NCI-H2196 treated with DMSO at 0.1 percent for 48 hours (cell line): ENCODE measurements around the gene LDLRAP1.
"Not testable (repeated sequence)": the region's sequence is repeated elsewhere in the genome, so short reads cannot be mapped to it uniquely, and the experiment has no call there.

Experiments
- DNase-seq: peaks from one replicate; lab custom pipeline; 2025; ENCODE audit not compliant: unreplicated experiment; lab: John Stamatoyannopoulos, UW

LDLRAP1 gene, protein sequence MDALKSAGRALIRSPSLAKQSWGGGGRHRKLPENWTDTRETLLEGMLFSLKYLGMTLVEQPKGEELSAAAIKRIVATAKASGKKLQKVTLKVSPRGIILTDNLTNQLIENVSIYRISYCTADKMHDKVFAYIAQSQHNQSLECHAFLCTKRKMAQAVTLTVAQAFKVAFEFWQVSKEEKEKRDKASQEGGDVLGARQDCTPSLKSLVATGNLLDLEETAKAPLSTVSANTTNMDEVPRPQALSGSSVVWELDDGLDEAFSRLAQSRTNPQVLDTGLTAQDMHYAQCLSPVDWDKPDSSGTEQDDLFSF

DNA sequence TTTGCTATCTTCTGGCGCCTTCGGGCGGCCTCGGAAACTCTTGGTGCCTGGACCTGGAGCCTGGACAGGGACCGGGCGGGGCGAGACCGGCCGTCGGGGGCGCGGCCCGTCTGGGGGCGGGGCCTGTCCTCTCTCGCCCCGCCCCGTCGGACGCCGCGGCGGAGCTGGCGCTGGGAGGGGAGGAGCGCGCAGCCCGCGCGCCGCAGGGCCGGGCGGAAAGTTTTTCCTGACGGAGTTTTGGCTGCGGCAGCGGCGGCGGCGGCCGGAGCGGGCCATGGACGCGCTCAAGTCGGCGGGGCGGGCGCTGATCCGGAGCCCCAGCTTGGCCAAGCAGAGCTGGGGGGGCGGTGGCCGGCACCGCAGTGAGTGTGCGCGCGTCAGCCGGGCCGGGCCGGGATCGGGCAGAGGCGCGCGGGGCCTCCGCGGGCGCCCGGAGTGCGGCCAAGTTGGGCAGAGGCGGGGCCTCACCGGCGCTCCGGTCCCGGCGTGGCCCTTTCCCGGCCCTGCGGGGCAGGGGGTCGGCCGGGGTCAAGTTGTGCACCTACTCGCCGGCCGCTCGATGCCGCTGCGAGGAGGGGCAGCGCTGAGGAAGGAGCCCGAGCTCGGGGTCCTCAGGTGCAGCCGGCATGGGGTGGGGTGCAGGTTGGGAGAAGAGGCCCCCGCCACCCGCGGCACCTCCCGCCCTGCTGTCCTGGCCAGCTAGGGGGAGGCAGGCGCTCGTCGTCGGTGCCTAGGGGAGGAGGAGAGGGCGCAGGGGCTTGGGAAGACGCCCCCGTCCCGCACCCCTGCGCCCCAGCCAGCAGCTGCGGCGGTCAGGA lies at the start of gene LDLRAP1:
Gene LDLRAP1, plus strand, starts transcription at position 182 of the 818 bp plus-strand sequence. Its CDS starts 93 bp downstream, at position 275.
- peak; percentile 46 for DNase-seq

DNA sequence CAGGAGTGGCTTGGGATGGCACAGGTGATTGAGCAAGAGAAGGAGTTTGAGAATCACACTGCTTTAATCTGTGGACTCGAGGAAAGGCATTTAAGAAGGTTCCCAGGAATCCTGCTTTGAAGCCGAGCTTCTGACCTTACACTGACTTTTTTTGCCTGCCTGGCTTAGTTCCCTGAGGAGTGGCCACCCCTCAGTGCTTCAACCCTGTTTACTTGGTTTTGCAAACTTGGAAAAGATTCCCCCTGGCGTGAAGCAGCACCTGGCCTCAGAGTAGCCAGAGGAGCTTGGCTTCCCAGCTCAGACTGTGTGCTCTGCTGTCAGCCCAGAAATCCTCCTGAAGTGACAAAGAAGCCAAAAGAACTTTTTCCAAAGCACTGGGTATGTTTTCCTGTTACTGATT lies 48.5 kb upstream of the LDLRAP1 start:
- no peak for DNase-seq

DNA sequence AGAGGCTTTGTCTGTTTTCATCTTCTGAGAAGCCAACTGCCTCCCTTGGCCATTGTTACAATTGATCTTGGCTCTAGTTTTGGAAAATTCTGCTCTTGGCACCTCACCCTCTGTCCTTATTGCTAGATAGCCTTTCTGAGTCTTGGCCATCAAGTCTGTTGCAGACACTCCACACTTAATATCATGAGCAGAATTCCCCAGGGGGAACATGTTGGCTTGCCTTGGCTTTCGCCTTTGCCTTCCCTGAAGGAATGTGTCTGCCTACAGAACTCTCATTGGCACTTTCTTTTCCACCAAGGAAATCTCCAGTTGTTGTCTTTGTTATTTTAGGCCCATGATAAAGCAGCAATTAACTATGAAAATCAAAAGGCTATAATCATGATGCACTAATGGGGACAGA lies 42.7 kb upstream of the LDLRAP1 start:
- DNase-seq, result no peak

DNA sequence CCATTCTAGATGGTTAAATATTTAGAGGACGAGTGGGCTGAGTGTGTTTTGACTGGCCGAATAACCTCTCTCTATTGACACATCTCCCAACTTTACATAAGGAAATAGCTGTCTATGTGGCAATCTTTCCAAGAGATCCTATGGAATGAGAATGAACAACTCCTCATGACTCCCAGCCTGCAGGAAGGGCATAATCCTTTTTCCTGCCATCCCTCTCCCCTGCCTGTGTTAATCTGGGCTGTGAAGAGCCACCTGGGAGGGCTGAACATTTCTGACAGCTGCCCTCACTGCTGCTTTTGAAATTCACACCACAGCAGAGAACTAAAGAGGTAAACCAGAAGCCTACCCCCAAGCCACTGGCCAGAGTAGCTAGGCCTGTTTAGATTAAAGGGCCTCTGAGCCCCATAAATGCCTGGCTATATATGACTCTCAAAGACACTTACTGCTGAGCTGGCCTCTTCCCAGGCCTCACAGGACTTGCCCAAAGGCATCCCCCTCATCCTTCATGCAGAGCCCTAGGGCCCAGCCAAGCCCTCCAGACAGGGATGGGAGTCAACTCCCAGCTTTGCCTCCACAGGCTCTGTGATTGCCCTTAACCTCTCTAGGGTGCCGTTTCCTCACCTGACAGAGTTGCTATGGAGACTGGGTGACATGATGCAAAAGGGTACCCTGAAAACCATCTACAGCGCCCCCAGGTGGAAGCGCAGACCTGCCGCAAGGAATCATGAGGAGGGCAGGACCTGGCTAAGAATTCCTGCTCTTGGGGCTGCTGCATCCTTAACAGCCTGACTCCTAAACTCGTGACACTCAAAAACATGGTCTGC lies 42.0 kb upstream of the LDLRAP1 start:
- no peak for DNase-seq

DNA sequence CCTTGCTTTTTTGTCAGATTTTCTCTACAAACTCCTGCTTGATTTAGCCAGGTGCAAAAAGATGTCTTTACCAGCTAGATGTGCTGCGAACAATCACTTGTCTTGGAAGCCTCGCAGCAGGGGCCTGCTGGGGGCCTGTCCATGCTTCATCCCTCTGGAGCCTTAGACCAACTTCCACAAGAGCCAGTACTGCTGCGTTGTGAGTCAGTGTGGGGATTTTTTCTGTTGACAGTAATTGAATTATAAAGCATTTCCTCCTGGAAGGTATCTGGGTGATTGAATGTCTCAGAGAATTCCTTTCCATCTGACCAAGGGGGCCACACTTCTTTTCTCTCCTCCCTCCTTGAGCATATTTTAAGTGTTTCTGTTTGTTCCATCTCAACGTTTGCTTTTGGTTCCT lies 40.4 kb upstream of the LDLRAP1 start:
- no peak for DNase-seq

DNA sequence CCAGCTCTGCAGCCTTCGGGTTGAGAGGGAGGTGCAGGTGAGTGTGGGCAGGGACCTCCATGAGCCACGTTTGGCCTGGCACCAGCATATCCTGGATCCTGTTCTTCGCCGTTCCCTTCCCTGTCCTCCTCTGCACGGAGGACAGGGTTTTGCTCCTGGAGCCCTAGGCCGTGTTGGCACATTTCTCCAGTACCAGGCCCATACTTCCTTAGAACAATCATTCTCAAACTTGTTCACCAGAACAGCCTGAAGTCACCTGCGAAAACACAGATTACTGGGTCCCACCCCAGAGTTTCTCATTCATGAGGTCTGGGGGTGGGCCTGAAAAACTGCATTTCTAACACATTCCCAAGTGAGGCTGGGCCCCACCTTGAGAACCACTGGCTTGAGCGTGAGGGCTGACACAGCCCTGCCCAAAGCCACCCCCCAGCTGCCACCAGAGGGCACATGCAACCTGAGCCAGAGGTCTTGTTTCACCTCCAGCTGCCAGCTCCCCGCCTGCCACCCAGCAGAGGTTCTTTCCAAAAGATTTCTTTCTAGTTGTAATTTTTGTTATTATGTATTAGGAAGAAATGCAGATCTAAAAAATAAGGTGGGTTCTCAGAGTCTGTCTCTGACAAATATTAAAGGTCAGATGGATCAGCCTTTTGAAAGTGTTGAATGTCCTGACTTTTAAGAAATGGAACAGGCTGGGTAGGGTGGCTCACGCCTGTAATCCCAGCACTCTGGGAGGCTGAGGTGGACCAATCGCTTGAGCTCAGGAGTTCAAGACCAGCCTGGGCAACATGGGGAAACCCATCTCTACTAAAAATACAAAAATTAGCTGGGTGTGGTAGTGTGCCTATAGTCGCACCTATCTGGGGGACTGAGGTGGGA lies 39.6 kb upstream of the LDLRAP1 start:
- peak; percentile 39 for DNase-seq

DNA sequence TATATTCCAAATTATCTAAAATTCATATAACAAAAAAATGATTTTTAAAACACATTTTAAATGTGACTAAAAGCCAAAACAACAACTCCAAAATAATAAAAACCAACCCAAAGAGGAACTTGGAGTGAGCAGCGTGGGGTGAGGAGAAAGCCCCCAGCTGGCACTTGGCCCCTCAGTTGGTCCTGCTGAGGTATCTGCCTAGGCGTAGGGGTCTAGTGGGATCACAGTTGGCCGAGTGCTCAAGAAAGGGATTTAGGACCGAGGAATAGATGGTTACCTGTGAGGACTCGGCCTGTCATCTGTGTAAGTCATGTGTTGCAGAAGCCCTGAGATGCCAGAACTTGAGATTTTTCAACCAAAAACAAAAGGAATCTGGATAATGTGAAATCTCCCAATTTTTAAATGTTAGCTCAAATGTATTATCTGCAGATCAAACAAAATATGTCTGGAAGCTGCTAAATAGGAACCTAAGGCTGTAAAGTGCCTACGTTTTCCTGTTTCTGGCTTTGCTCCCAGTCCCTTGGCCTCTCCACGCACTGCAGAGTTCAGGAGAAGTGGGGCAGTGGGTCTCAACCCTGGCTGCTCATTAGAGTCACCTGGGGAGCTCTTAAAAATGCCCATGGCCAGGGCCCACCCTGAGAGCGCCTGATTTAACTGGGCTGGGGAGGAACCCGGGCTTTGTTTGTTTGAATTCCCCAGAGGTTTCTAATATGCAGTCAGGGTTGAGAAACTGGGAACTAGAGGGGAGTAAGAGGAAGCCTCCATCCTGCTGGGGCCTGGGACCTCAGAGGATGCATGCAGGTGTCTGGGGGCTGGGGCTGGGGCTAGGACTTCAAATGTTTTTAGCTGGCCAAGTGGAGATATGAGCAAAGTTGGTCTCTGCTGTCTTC lies 38.5 kb upstream of the LDLRAP1 start:
- no peak for DNase-seq

DNA sequence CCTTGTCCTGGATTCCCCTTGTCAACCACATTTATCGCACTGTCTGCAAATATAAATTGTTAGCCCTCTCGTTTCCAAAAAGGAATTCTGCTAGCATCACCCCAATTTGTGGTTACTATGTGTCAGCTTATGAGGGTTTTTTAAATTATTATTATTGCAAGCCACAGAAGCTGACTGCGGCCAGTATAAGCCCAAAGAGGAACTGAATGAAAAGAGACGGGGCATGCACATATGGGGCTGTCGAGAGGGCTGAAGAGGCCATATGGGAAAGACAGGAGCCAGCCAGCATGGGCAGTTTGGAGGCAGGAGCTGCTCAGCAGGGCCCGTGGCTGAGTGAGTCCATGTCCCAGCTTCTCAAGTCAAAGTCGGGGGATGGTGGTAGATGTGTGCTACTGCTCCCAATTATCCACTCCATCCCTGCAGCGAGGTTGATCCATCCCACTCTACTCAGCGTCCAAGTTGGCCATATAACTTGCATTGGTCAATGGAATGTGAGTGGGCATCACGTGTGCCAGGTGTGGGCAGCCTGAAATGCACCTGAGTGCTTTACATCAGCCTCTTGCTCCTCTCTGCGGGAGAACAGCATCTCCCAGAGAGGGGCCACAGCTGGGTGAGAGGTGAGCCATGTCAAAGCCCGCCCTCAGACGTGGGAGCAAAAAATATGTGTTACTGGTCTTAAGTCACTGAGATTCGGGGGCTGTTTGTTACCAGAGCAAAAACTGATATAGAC lies 37.6 kb upstream of the LDLRAP1 start:
- no peak for DNase-seq

DNA sequence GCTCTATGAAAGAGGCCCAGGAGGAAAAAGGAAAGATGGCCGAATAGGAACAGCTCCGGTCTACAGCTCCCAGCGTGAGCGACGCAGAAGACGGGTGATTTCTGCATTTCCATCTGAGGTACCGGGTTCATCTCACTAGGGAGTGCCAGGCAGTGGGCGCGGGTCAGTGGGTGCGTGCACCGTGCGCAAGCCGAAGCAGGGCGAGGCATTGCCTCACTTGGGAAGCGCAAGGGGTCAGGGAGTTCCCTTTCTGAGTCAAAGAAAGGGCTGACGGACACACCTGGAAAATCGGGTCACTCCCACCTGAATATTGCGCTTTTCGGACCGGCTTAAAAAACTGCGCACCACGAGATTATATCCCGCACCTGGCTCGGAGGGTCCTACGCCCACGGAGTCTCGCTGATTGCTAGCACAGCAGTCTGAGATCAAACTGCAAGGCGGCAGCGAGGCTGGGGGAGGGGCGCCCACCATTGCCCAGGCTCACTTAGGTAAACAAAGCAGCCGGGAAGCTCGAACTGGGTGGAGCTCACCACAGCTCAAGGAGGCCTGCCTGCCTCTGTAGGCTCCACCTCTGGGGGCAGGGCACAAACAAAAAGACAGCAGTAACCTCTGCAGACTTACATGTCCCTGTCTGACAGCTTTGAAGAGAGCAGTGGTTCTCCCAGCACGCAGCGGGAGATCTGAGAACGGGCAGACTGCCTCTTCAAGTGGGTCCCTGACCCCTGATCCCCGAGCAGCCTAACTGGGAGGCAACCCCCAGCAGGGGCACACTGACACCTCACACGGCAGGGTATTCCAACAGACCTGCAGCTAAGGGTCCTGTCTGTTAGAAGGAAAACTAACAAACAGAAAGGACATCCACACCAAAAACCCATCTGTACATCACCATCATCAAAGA lies 36.6 kb upstream of the LDLRAP1 start:
- DNase-seq, result not testable (repeated sequence)

DNA sequence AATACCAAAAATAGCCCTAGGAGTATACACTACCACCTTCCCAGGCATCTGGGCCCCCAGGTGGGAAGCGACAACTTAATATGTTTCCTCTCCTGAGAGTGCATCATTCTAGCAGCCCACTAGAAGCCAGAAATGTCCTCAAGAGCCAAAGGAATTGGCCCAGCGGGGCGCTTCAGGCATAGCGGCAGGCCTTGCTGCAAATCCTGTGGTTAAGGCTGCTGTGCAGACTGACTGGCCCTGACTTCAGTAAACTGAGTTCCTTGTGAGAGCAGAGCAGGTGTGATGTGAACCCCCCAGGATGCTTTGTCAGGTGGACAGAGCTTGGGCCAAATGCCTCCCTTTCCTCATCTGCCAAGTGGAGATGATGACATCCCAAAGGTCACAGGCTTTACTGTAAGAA lies 29.7 kb upstream of the LDLRAP1 start:
- DNase-seq, result no peak

DNA sequence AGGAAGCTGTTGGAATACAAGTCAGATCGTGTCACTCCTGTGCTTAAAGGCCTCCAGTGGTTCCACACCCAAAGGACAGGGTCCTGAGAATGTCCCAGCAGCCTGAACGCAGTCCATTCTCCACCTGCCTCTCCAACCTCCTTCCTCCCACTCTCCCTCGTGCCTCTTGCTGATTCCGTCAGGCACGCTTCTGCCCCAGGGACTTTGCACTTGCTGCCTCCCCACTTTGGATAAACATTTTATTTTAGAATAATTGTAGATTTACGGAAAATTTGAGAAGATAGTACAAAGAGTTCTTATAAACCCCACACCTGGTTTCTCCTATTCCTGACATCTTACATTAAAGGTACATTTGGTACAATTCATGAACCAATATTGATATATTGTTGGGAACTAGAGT lies 28.4 kb upstream of the LDLRAP1 start:
- no peak for DNase-seq

DNA sequence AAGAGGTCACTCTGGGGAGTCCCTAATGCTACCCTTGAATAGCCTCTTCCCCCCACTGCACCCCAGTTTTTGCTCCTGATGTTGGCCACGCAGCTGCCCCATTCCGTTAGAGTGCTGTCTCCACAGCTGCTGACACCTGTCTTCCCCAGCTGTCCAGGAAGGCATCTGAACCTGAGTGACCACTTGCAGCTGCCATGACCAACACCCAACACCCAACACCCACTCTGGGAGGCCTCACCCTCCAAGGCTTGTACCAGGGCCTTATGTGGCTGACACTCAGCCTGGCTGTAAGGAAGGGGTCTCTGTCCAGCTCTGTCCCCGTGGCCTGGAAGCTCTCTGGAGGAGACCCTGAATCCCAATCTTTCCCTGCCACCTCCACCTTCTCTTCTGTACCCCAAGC lies 26.7 kb upstream of the LDLRAP1 start:
- no peak for DNase-seq

DNA sequence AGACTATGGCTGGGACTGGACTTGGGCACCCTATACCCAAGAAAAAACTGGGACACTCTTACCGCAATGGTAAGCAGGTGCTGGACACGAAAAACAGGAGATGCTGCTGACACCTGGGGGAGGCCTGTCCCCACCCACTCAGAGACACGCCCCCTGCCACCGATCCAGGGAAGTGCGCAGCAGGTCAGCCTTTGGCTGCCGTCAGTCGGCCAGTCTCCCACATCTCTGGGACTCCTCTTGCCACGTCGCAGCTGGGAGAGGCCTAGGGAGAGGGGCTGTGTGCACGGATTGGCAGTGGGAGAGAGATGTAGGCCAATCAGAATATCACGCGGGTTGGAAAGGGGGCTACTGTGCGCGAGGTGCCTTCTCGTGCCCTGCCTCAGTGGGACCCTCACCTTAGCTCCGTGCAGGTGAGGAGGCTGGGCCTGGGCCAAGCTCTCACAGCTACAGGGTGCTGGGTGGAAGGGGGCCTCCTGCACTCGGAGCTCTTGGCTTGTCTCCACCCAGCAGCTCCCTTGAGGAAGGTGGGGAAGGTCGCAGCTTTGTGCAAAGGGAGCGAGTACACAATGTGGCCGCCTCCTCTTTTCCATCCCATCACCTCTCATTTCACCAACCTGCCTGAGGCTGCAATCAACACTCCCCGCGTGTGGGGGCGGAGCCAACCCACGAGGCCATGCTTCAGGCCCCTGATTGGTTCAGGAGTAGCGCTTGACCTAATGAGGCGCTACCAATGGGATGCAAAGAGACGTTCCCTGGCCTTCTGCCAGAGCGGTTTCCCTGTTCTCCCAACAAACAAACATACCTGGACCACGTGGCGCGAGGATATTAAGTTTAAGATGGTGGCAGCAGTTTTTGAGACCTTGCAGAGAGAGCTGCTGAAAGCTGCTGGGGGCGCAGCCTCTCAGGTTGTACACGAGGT lies 25.7 kb upstream of the LDLRAP1 start:
- DNase-seq, result no peak

DNA sequence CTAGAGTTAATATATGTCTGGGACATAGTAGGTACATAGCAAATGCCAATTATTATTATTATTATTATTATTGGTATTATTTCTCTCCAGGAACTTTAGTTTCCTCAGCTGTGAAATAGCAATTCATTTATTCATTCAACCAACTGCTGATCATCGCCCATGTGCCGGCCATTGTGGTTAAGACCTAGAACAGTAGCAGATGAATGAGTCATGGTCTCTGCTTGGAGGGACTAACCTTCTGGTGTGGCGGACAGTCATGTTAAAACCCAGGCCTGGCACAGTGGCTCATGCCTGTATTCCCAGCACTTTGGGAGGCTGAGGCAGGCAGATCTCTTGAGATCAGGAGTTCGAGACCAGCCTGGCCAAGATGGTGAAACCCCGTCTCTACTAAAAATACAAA lies 23.8 kb upstream of the LDLRAP1 start:
- DNase-seq, result no peak

DNA sequence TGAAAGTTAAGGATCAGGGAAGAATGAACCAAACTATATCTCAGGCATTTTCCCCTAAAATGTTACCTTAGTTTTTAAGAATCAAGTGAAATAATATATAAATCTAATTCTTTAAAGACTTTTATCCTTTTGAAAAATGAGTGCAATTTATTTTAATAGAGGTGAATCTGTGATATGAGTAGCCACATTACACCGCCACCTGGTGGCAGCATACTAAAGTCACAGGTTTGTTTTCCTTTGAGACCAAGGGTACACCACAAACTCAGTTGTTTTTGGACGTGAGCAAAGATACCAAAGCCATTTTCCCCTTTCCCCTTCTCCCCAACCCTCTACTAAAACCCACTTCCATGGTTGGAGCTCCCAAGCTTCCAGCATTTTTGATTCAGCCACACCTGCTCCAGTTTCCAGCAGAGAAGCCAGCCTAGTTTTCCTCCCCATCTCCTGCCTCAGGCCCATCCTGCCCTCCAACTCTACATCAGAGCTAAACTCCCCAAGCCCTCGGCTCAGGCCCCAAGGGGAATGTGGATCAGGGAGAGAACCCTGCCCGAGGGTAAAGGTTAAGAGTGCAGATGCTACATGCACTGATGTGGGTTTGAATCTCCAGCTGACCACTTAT lies 22.9 kb upstream of the LDLRAP1 start:
- DNase-seq, result no peak

DNA sequence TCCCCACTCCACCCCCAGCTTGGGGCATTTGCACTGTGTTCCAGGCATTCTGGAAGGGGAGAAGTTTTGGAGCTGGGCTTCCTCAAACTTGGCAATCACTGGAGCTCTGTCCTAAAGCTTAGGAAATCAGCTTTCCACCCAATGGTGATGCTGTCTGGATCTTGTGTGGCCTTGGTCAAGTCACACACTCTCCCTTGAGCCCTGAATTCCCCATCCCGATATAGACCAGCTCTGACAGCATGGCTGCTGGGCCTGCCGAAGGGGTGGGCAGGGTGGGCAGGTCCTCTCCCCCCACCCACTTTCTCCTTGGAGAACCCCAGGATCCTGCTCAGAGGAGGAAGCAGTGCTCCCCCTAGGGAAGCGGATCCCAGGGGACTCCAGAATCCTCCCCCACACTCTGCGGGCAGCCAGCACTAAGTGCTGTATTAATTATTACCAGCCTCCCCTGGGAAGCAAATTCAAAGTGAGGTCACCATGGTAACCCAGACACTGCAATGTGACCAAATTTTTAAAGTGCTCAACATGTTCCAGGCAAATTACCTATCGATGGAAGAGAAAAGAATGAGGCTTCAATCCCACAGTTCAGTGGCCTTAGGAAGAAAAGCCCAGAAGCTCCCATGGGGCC lies 21.3 kb upstream of the LDLRAP1 start:
- no peak for DNase-seq
